Measurements from ENCODE around the gene CRYBG1.

The CRYBG1 gene

GRCh38 chr6:106419900-106420613 is 59.5 kb downstream of the CRYBG1 start:
- TF ChIP-seq CTCF (IDR thresholded peaks at IDR 0.05; ENCODE audit: insufficient read depth, low read depth, low read length, missing control alignments), result no peak

GRCh38 chr6:106421496-106421895 is 61.0 kb downstream of the CRYBG1 start:
- TF ChIP-seq CTCF (IDR thresholded peaks at IDR 0.05; ENCODE audit: insufficient read depth, low read depth, low read length, missing control alignments), result no peak
- no peak for DNase-seq (ENCODE audit: low read depth)

More at GRCh38 chr6:106419900-106420613, 59.5 kb downstream of the CRYBG1 start:
- no peak overlapping the region for H3K4me3 ChIP-seq (ENCODE audit: low read depth, low read length)
- DNase-seq (ENCODE audit: low read depth), result no peak

GRCh38 chr6:106422534-106422933 is 62.0 kb downstream of the CRYBG1 start:
- H3K4me3 ChIP-seq (ENCODE audit: low read depth, low read length), result no peak overlapping the region
- no peak for DNase-seq (ENCODE audit: low read depth)
- no peak for TF ChIP-seq CTCF (IDR thresholded peaks at IDR 0.05; ENCODE audit: insufficient read depth, low read depth, low read length, missing control alignments)

More at GRCh38 chr6:106421496-106421895, 61.0 kb downstream of the CRYBG1 start:
- H3K4me3 ChIP-seq (ENCODE audit: low read depth, low read length), result no peak overlapping the region

GRCh38 chr6:106425382-106425781 is 64.9 kb downstream of the CRYBG1 start:
- no peak for DNase-seq (ENCODE audit: low read depth)
- no peak for TF ChIP-seq CTCF (IDR thresholded peaks at IDR 0.05; ENCODE audit: insufficient read depth, low read depth, low read length, missing control alignments)
- H3K4me3 ChIP-seq (ENCODE audit: low read depth, low read length), result no peak overlapping the region

GRCh38 chr6:106426250-106426970 is 65.9 kb downstream of the CRYBG1 start:
- H3K4me3 ChIP-seq (ENCODE audit: low read depth, low read length), result no peak overlapping the region
- no peak for DNase-seq (ENCODE audit: low read depth)
- TF ChIP-seq CTCF (IDR thresholded peaks at IDR 0.05; ENCODE audit: insufficient read depth, low read depth, low read length, missing control alignments), result no peak

- no peak for TF ChIP-seq CTCF (IDR thresholded peaks at IDR 0.05; ENCODE audit: insufficient read depth, low read depth, low read length, missing control alignments)
- DNase-seq (ENCODE audit: low read depth), result no peak
- no peak overlapping the region for H3K4me3 ChIP-seq (ENCODE audit: low read depth, low read length)
Observed at GRCh38 chr6:106430466-106430865, 69.9 kb downstream of the CRYBG1 start.

Measured in GM12865 (cell line).